Myocyte (in vitro differentiated cells): Measurements from ENCODE around the gene TEDC2. TPM values are rescaled to one million over a fixed set of nuclear protein-coding genes. Genes with fewer than 3 reads are reported as not detected.
A peak's percentile ranks its signal among the peaks of the same experiment; 100 is the strongest.
"Not testable (repeated sequence)": the region's sequence is repeated elsewhere in the genome, so short reads cannot be mapped to it uniquely, and the experiment has no call there.

Experiments
- DNase-seq: peaks from one replicate; pipeline ENCODE4 v3.0.0-alpha.2; 2012; ENCODE audit warnings: low read depth
- total RNA-seq: library from RNA; depleted of rRNA; stranded (reverse); fragments of >200 nt; gene quantifications from 2 replicates; pipeline ENCODE4 v1.2.3, GENCODE V29; 2014

Gene TEDC2
- total RNA-seq, 1 donor from 2014 or later: 10.4 TPM

GRCh38 chr16:2437032-2437790 is 22.7 kb upstream of the TEDC2 start:
- DNase-seq: no peak

GRCh38 chr16:2438121-2438520 is 21.8 kb upstream of the TEDC2 start:
- no peak for DNase-seq

GRCh38 chr16:2439598-2439997 is 20.3 kb upstream of the TEDC2 start:
- DNase-seq: no peak

GRCh38 chr16:2441143-2441804 is 18.6 kb upstream of the TEDC2 start:
- not testable (repeated sequence) for DNase-seq

- peak; percentile 49 for DNase-seq
Observed at GRCh38 chr16:2443555-2443954, 16.4 kb upstream of the TEDC2 start.

GRCh38 chr16:2447920-2448583 is 11.9 kb upstream of the TEDC2 start:
- no peak for DNase-seq

- no peak for DNase-seq
Observed at GRCh38 chr16:2449118-2449517, 10.8 kb upstream of the TEDC2 start.

GRCh38 chr16:2450535-2450934 is 9.4 kb upstream of the TEDC2 start:
- DNase-seq: no peak

GRCh38 chr16:2450975-2451381 is 8.9 kb upstream of the TEDC2 start:
- DNase-seq: no peak

- DNase-seq: no peak
Observed at GRCh38 chr16:2451851-2452320, 8.0 kb upstream of the TEDC2 start.

GRCh38 chr16:2452650-2453049 is 7.3 kb upstream of the TEDC2 start:
- no peak for DNase-seq

GRCh38 chr16:2455081-2455845 is 4.6 kb upstream of the TEDC2 start:
- no peak for DNase-seq

- DNase-seq: no peak
Observed at GRCh38 chr16:2456551-2457153, 3.3 kb upstream of the TEDC2 start.

- no peak for DNase-seq
Observed at GRCh38 chr16:2457267-2457666, 2.6 kb upstream of the TEDC2 start.

GRCh38 chr16:2457946-2458345 is 2.0 kb upstream of the TEDC2 start:
- DNase-seq: no peak

- no peak for DNase-seq
Observed at GRCh38 chr16:2458887-2459646, 842 bp upstream of the TEDC2 start.

- no peak for DNase-seq
Observed at GRCh38 chr16:2460391-2460713, 443 bp downstream of the TEDC2 start.

GRCh38 chr16:2460916-2461315 is 1.0 kb downstream of the TEDC2 start:
- no peak for DNase-seq

- no peak for DNase-seq
Observed at GRCh38 chr16:2462031-2462866, 2.3 kb downstream of the TEDC2 start.

- no peak for DNase-seq
Observed at GRCh38 chr16:2464333-2464732, 4.4 kb downstream of the TEDC2 start.
